Fibroblast of villous mesenchyme (primary cell): Measurements from ENCODE around the gene DNAH2. TPM values are rescaled to one million over a fixed set of nuclear protein-coding genes. Genes with fewer than 3 reads are reported as not detected.

Experiments
- DNase-seq: peaks from one replicate; pipeline ENCODE4 v3.0.0-alpha.2; 2010; ENCODE audit warnings: low read depth
- H3K4me3 ChIP-seq: 2 replicates; pipeline ENCODE4 v1.5.1; 2011; ENCODE audit warnings: low read depth, mild to moderate bottlenecking, low read length
- CTCF ChIP-seq: IDR thresholded peaks from 2 replicates; pipeline ENCODE4 v1.5.1; 2012; ENCODE audit warnings: low read depth, mild to moderate bottlenecking, low read length; ENCODE audit not compliant: insufficient read depth
- total RNA-seq: library from RNA; depleted of rRNA; stranded (reverse); fragments of >200 nt; gene quantifications from 2 replicates; pipeline ENCODE4 v1.2.3, GENCODE V29; 2012

The DNAH2 gene
- total RNA-seq, 1 donor: 0.43 TPM

DNA sequence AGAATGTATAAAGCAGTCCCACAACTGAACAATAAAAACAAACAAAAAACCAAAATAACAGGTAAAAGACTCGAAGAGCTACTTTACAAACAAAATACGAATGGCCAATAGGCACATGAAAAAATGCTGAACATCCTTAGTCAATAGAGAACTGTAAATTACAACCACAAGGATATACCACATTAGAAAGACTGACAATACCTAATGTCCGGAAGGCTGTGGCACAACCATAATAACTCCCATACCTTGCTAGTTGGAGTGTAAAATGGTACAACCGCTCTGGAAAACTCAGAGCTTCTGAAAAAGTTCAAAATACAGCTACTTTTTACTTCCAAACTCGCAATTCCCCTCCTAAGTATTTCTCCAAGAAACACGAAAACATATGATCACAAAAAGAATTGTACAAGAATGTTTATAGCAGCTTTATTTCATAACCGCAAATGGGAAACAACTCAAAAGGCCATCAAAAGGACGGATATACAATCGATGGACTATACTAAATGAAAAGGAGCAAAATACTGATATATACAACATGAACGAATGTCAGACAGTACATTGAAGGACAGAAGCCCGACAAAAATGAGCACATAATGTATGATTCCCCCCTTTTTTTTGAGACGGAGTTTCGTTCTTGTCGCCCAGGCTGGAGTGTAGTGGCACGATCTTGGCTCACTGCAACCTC is 32.6 kb upstream of the DNAH2 start:
- no peak for TF ChIP-seq CTCF
- peak overlapping the region; percentile 93 for H3K4me3 ChIP-seq
- no peak for DNase-seq

DNA sequence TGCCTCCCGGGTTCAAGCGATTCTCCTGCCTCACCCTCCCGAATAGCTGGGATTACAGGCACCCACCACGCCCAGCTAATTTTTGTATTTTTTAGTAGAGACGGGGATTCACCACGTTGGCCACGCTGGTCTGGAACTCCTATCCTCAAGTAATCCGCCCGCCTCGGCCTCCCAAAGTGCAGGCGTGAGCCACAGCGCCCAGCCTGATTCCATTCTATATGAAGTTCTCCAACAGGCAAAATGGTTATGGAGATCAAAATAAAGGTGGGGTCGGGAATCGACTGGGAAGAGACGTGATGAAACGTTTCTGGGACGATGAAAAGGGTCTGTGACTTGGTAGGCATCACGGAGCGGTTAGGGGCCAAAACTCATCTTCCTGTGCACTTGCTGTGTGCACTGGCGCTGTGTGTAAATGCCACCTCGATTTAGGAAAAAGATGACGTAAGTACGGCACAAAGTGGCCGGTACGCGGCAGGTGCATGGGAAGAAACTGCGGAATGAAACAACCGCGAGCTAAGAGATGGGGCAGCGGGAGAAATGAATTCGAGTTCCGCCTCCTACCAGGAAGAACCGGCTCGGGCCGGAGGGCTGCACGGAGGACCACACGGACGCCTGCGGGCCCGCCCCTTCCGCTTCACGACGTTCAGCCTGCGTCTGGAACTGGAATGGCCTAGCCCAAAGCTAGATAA is 31.9 kb upstream of the DNAH2 start:
- DNase-seq: peak; percentile 96
- no peak for TF ChIP-seq CTCF
- H3K4me3 ChIP-seq: peak overlapping the region; percentile 93

- no peak for TF ChIP-seq CTCF
- H3K4me3 ChIP-seq: peak overlapping the region; percentile 93
- DNase-seq: peak; percentile 92
Observed at GRCh38 chr17:7686222-7687071, 31.1 kb upstream of the DNAH2 start.

GRCh38 chr17:7687072-7687907 is 30.3 kb upstream of the DNAH2 start, which contains the start of gene TP53:
TSS of gene TP53 (minus strand) at chr17:7687490. CDS start at chr17:7676594, 10,896 bp downstream.
- peak; percentile 90 for DNase-seq
- peak; percentile 8 for TF ChIP-seq CTCF
- H3K4me3 ChIP-seq: peak within 1 kb of the TSS; percentile 93

DNA sequence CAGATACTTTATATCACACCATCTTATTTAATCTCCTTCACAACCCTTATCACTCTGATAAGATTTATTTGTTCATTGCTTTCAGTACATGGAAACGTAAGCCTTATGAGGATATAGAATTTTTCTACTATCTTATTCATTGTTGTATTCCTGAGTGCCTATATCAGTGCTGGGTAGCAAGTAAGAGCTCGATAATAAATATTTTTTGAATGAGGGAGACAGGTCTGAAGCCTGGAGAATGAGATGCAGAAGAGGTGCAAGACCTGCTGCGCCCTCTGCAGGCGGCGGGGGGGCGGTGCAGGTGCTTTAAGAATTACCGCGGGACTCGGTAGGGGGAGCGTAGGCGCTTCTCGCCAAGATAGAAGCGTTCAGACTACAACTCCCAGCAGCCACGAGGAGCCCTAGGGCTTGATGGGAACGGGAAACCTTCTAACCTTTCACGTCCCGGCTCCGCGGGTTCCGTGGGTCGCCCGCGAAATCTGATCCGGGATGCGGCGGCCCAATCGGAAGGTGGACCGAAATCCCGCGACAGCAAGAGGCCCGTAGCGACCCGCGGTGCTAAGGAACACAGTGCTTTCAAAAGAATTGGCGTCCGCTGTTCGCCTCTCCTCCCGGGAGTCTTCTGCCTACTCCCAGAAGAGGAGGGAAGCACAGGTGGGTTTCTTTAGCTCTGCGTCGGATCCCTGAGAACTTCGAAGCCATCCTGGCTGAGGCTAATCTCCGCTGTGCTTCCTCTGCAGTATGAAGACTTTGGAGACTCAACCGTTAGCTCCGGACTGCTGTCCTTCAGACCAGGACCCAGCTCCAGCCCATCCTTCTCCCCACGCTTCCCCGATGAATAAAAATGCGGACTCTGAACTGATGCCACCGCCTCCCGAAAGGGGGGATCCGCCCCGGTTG is 29.4 kb upstream of the DNAH2 start, which contains the start of gene WRAP53:
Gene WRAP53, plus strand, starts transcription at position 570 of the 900 bp plus-strand sequence. Its CDS starts 172 bp downstream, at position 742.
- peak within 1 kb of the TSS; percentile 93 for H3K4me3 ChIP-seq
- DNase-seq: peak; percentile 99
- TF ChIP-seq CTCF: peak; percentile 90
